Hindlimb muscle (tissue), 1 donor: ENCODE measurements around the gene ZNF502. TPM values are rescaled to one million over a fixed set of nuclear protein-coding genes. Genes with fewer than 3 reads are reported as not detected.
A peak's percentile ranks its signal among the peaks of the same experiment; 100 is the strongest.
"Not testable (repeated sequence)": the region's sequence is repeated elsewhere in the genome, so short reads cannot be mapped to it uniquely, and the experiment has no call there.

Experiments used
- DNase-seq: peaks from one replicate; pipeline ENCODE4 v3.0.0-alpha.2; 2013
- polyA plus RNA-seq: library from polyadenylated mRNA; unstranded; fragments of 120-200 nt; gene quantifications from one replicate; pipeline ENCODE4 v1.2.1, GENCODE V29; 2013; ENCODE audit not compliant: insufficient read length

The ZNF502 gene
- 5.8 TPM for polyA plus RNA-seq

DNA sequence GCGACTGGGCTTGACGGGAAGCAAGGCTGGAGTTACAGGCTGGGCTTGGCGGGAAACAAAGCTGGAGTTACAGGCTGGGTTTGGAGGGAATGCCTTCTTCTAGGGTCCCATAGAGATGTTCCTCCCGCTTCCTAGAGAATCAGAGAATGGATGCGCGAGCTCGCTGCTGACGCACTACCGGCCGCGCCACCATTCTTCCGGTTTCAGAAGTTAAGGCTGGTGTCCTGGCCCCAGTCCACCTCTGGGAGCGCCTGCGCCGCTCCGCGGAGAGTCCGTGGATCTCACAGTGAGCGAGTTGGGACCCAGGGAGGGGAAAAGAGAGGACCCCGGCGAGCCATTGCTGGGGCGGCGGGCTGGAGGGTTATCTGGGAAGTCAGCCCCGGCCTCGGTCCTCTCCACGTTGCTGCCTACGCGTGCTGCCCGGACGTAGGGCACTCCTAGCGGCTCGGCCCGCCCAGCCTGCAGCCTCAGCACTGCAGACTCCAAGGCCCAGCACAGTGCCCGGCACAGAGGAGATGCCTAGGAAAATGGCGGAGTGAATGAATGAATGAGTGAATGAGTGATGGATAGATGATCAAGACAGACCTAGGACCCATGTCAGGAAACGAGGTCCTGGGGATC lies at the start of gene ZNF502:
TSS of gene ZNF502 (plus strand) at position 206 of the 621 bp plus-strand sequence. CDS start 7,602 bp downstream, outside the sequence.
- DNase-seq = peak; percentile 93

DNA sequence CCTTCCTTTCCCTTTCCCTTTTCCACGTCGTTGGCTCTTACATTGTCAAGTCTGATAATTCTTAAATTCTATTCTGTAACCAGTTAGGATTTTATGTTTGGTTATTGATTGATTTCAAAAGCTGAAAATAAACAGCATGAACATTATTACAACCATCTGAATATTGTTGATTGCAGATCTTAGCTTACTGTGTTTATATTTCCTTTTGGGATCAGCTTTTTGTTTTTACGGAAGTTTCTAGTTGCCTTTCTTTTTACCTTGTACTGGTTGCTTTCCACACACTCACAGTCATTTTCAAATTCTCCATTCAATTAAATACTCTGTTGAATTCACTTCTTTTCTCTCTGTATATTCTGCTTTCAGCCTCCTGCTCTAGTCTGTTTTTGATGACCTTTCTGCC lies 47.3 kb upstream of the ZNF502 start:
- no peak for DNase-seq

DNA sequence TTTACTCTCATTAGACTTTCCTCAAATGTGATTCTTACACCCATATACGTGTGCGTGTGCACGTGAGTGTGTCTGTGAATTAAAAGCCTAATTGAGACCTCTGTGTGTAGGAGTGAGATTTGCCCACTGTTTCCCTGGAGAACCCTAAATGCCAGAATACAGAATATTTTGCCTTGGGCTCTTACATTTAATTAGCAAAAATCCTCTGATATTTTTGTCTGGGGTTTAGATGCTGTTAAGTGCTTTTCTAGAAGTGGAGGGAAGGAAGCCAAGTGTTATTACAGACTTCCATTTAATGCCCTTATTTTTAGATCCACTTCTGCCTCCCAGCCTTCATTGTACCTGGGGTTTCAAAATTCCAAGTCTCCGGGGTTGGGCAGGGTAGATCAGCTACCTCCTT lies 46.1 kb upstream of the ZNF502 start:
- DNase-seq = no peak

DNA sequence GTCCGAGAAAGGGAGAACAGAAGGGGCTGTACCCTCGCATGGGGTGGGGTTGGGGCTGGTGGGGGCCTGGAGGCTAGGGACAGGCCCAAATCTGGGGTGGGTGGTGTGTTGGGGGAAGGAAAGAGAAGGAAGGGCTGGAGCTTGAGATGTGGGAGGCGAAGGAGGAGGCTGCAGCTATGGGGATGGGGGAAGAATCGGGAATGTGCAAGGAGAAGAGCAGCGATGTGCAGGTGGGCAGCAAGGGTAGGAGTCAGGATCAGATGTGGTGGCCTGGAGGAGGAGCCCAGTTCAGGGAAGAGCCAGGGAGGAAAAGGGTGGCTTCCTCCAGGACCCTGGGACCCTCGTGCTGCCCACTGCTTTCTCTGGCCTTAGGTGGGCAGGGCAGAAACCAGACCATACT lies 42.7 kb upstream of the ZNF502 start:
- DNase-seq = no peak

DNA sequence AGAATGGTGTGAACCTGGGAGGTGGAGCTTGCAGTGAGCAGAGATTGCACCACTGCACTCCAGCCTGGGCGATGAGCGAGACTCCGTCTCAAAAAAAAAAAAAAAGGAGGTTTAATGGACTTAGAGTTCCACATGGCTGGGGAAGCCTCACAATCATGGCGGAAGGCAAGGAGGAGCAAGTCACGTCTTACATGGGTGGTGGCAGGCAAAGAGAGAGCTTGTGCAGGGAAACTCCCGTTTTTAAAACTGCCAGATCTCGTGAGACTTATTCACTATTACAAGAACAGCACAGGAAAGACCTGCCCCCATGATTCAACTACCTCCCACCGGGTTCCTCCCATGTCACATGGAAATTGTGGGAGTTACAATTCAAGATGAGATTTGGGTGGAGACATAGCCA lies 39.0 kb upstream of the ZNF502 start:
- not testable (repeated sequence) for DNase-seq

- DNase-seq = no peak
Measured at GRCh38 chr3:44674211-44674610, 38.2 kb upstream of the ZNF502 start.

DNA sequence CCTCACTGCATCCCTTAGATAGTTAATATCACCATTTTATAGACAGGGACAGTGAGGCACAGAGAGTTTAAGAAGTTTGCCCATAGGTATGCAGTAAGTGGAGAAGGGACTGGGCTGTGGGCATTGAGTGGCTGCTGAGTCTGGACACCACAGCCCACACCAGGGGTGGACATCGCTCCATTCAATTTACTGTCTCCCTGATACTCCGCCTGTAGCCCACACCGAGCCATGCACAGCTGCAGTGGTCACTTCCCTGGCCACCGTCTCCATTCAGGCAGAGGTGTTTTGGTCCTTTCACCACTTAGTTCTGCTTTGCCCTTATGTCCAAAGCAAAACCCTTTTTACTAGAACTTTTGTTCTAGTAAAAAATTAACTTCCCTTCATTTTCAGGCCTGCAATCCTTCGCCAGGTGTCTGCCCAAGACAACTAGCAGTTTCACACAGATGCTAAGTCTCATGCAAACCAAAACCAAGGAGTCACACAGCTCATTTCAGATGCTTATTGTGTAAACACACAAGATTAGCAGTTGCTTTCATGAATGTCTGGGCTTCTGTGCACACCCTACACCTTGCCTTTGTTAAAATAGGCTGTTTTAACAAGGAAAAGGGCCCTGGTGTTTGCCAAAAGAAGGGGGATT lies 33.9 kb upstream of the ZNF502 start:
- DNase-seq = no peak

DNA sequence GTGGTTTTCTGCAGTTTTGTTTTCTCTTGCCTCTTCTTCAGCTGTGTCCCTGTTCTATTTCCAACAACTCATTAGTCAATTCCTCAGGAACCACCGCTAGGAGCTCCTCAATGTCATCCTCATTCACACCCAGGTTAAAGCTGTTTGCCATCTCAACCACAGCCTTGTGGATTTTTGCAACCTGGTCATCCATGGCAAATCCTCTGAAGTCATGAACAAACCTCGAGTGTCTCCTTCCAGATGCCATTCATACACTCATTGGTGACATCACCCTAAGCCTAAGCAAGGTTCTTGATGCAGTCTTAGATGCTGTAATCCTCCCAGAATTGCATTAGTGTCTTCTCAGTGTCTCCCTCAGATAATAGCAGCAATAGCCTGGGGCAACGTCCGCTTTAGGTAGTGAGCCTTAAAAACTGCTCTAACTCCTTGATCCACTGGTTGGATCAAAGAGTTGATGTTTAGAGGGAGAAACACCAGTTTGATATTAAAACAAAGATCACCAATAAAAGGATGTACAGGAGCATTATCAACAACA lies 31.5 kb upstream of the ZNF502 start:
- no peak for DNase-seq

DNA sequence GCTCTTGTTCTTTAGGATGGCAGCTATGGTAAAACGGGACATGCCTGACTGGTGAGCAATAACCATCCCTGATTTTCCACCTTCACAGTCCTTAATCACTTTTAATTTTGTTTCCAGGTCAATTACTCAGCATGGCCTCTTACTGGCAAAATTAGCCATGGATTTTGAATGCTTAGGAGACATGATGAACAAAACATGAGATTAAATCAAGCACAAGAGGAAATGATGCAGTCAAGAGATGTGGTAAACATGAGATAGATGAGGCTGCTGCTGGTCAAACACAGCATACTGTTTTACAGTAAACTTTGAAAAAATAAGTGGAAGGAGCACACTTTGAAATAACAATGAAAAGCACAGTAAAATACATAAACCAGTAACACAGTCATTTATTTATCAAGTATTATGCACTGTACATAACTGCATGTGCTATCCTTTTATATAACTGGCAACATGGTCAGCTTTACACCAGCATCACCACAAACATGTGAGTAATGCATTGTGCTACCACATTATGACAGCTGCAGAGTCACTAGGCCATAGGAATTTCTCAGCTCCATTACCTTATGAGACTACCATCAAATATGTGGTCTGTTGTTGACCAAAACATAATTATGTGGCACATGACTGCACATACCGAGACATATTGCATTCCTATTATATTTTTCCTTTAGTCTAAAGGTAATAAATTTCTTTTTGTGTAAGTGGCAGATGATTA lies 30.1 kb upstream of the ZNF502 start:
- no peak for DNase-seq

GRCh38 chr3:44685128-44685800 lies 27.2 kb upstream of the ZNF502 start:
- peak; percentile 66 for DNase-seq

- no peak for DNase-seq
Measured at GRCh38 chr3:44687898-44688297, 24.6 kb upstream of the ZNF502 start.

- DNase-seq = no peak
Measured at GRCh38 chr3:44721231-44722102, 9.0 kb downstream of the ZNF502 start.

DNA sequence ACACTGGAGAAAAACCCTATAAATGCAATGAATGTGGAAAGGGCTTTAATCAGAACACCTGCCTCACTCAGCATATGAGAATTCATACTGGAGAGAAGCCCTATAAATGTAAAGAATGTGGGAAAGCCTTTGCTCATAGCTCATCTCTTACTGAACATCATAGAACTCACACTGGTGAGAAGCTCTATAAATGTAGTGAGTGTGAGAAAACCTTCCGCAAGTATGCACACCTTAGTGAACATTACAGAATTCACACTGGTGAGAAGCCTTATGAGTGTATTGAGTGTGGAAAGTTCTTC lies 9.6 kb downstream of the ZNF502 start:
- DNase-seq = no peak

GRCh38 chr3:44729384-44729910 lies 17.0 kb downstream of the ZNF502 start, which contains the start of gene ZNF501:
ZNF501 (plus strand) TSS chr3:44729635; CDS start chr3:44734422, 4,787 bp downstream.
- DNase-seq = peak; percentile 92

- no peak for DNase-seq
Measured at GRCh38 chr3:44734646-44735168, 22.2 kb downstream of the ZNF502 start.

- DNase-seq = no peak
Measured at GRCh38 chr3:44761101-44761423, 48.6 kb downstream of the ZNF502 start.

DNA sequence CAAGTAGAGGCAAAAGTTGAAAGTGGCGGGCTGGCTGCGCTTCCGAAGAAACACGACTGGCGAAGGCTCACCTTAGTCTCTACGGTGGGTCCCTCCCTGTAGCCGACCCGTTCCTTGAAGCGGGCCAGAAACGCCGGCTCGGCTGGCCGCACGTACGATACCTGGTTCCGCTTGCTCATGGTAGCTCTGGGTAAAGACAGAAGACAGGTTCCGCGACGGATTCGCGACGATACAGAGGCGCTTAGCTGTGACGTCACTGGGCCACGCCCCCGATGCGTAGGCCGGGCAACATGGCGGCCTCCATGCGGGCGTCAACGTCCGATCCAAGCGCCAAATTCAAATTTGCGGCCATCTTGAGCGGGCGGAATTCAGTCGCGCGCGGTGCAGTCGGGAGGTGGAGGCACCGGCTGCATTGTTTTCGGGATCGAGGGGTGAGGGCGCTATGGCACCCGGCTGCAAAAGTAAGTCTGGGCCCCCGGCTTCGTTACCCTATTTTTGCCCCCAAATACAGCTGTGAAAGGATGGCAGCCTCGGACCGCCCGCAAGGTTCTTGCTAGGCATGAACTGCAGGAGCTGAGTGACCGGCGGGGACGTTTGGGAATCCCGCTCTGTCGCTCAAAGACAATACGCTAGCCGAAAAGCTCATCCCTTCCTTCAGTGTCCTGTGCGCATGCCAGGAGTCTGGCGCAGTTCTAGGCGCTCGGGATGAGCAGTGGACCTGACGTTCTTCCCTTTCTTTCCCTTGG lies 49.1 kb downstream of the ZNF502 start, which contains the start of the genes KIAA1143 and KIF15:
TSS of gene KIAA1143 (minus strand) at position 196 of the 746 bp plus-strand sequence. CDS start at position 179, 17 bp downstream.
TSS of gene KIF15 (plus strand) at position 371 of the 746 bp plus-strand sequence. CDS start at position 443, 72 bp downstream.
- peak; percentile 98 for DNase-seq

DNA sequence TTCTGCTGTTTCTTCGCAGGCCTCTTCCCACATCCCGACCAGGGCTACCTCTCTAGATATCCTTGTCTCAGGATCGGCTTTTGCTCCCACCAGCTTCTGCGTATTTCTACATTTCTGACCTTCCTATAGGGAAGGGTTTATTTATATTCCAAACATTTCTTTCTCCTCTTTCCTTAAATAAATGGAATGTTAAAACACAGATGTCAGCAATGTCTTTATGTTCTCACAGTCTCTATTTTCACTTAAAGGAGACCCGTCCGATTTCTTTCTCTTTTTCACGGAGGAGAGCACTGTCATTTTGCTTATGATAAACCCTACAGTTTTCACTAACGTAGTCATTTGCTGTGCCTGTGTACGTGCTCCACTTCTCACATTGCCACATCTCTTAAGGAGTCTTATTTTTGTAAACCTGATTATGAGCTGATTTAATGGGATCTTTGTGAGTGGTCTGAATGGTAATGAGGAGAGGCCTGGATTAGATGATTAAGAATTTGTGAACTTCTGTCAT lies 49.8 kb downstream of the ZNF502 start:
- no peak for DNase-seq

DNA sequence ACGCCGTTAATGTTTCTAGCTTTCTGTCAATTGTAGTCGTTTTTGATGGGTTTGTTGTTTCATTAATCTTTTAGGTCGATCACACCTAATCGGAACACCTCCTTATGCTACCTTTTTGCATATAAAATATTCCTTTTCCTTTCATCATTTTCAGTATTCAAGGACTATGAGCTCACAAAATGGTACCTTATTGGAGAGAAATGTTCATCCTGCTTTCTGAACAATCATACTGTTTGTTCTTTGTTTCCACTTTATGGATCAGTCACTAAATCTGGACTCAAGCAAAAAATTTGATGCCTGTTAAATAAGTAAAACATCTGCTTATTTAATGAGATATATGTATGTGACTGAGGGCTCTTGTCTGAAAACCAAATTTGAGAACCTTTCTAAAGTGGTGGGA lies 50.2 kb downstream of the ZNF502 start:
- no peak for DNase-seq

DNA sequence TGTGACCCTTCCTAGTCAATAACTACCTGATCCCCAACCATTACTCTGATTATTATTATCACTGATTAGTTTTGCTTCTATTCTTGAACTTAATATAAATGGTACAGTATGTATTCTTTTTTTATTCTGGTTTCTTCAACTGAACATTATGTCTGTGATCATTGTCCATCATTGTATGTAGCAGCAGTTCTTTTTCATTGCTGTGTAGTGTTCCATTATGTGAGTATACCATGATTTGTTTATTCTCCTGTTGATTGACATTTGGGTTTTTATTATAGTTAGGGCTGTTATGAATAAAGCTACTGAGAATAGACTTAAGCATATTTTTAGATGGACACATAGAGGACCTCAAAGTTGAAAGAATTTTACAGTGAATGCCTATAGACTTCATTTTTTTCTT lies 51.8 kb downstream of the ZNF502 start:
- no peak for DNase-seq
